Colonic mucosa (tissue), 4 donors: ENCODE measurements around the gene SRSF9. TPM values are rescaled to one million over a fixed set of nuclear protein-coding genes. Genes with fewer than 3 reads are reported as not detected.
A peak's percentile ranks its signal among the peaks of the same experiment; 100 is the strongest.
"Not testable (repeated sequence)": the region's sequence is repeated elsewhere in the genome, so short reads cannot be mapped to it uniquely, and the experiment has no call there.

Experiments
- DNase-seq: peaks from one replicate; pipeline ENCODE4 v3.0.0-alpha.2; 2020
- H3K27ac ChIP-seq: fragments of 200-600 bp; one replicate; pipeline ENCODE4 v1.8.0; 2021
- H3K27me3 ChIP-seq: fragments of 200-600 bp; one replicate; pipeline ENCODE4 v1.8.0; 2021
- H3K36me3 ChIP-seq: fragments of 200-600 bp; one replicate; pipeline ENCODE4 v1.8.0; 2021
- H3K4me1 ChIP-seq: fragments of 200-600 bp; one replicate; pipeline ENCODE4 v1.8.0; 2021; ENCODE audit warnings: mild to moderate bottlenecking
- H3K4me3 ChIP-seq: fragments of 200-600 bp; one replicate; pipeline ENCODE4 v1.8.0; 2021
- H3K9ac ChIP-seq, 2 donors: one replicate each; pipeline ENCODE4 v1.7.0; 2013; ENCODE audit warnings: control low read depth in 2 of 2, low read depth in 2 of 2, low read length in 2 of 2
- H3K9me3 ChIP-seq: fragments of 200-600 bp; one replicate; pipeline ENCODE4 v1.8.0; 2021
- CTCF ChIP-seq: fragments of 200-600 bp; IDR thresholded peaks from one replicate; pipeline ENCODE4 v1.8.0; 2022; ENCODE audit warnings: antibody characterized with exemption, mild to moderate bottlenecking
- intact Hi-C: fragments of 100-400 bp; cut with DNase I; formaldehyde crosslinking; loops from one replicate; pipeline ENCODE4 v1.14.1; 2022
- total RNA-seq, 2 donors: library from RNA; stranded (reverse); fragmentation: NEBNext Ultra II Directional in 1 of 2; extraction: Animal tissue kit (Norgen Biotek cat#: 25700) in 1 of 2; gene quantifications; one replicate each; pipeline ENCODE4 v1.2.1, GENCODE V29; 2021
- donor health status: healthy.
- donor health status: DM: no; HTN: no; CAD: no.
- donor health status: DM: no; HTN: no; CAD: no.

Gene SRSF9
- total RNA-seq, 2 donors from 2014 or later = 169 to 216 TPM

DNA sequence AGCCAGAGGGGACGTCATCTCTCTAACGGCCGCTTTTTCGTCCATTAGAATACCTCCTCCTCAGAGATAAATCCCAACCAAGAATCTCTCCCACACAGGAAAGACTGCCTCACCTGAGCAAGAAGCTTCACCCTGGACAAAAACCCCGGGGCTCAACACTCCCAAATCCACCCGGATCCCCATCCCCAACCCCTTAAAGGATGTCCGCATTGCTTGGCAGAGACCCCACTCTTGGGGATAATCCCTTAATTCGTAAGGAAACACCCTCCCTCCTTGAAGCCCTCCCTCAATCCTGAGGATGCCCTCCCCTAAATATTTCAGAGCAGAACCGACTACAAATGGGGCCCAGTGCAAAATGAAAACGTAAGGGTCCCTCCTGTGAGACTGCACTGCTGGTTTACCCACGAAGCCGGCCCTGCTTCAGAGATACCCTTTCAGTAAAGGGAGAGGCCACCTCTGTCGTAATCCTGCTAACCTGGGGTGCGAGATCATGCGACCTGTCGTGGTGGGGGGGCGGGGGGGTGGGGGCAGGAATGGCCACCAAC is 25.7 kb upstream of the SRSF9 start:
- peak overlapping the region in 1 of 2 donors; percentile 35 for H3K9ac ChIP-seq
- H3K4me3 ChIP-seq = peak overlapping the region; percentile 94
- no peaks in the 10 kb centered on the region for H3K27me3 ChIP-seq
- H3K36me3 ChIP-seq = no peaks in the 10 kb centered on the region
- intact Hi-C loops = no loop called here
- H3K27ac ChIP-seq = peak overlapping the region; percentile 89
- no peak for DNase-seq
- no peak for TF ChIP-seq CTCF
- no peaks in the 10 kb centered on the region for H3K4me1 ChIP-seq
- H3K9me3 ChIP-seq = no peaks in the 10 kb centered on the region

- no peak for TF ChIP-seq CTCF
- intact Hi-C loops = no loop called here
- no peaks in the 10 kb centered on the region for H3K4me1 ChIP-seq
- H3K9me3 ChIP-seq = no peaks in the 10 kb centered on the region
- no peaks in the 10 kb centered on the region for H3K36me3 ChIP-seq
- H3K4me3 ChIP-seq = no peak overlapping the region
- H3K27me3 ChIP-seq = no peaks in the 10 kb centered on the region
- DNase-seq = no peak
- H3K9ac ChIP-seq = no peak overlapping the region
- H3K27ac ChIP-seq = no peak overlapping the region
These were observed 21.4 kb upstream of the SRSF9 start for GRCh38 chr12:120490833-120491512.

DNA sequence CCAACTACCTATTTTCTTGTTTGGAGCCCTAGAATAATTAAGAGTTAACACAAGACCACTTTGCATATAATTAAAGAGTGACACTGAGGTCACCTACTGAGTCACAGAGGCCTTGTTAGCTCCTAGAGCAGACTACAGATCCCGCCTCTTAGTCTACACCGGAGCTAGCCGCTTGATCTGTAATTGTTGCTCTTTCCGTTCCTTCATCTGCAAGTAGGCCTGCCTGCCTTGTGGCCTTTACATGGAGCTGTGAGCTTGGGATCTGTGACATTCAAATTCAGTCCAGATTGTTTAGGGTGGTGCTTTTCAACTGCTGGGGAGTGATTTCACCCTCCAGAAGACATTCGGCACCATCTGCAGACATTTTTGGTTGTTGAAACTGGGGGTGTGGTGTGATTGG is 20.8 kb upstream of the SRSF9 start:
- no peak for TF ChIP-seq CTCF
- Histone ChIP-seq H3K4me1 (no peaks in the 10 kb centered on the region), H3K27ac (no peak overlapping the region), H3K27me3 (no peaks in the 10 kb centered on the region), H3K36me3 (no peaks in the 10 kb centered on the region), H3K9ac (no peak overlapping the region), H3K4me3 (no peak overlapping the region), H3K9me3 (no peaks in the 10 kb centered on the region)
- DNase-seq = no peak
- intact Hi-C loops = no loop called here

- Histone ChIP-seq H3K4me1 (no peaks in the 10 kb centered on the region), H3K9me3 (no peaks in the 10 kb centered on the region), H3K27ac (no peak overlapping the region), H3K4me3 (no peak overlapping the region), H3K9ac (no peak overlapping the region), H3K27me3 (no peaks in the 10 kb centered on the region), H3K36me3 (no peaks in the 10 kb centered on the region)
- intact Hi-C loops = no loop called here
- DNase-seq = peak; percentile 48
- TF ChIP-seq CTCF = no peak
These were observed 19.5 kb upstream of the SRSF9 start for GRCh38 chr12:120489018-120489417.

- Histone ChIP-seq H3K27ac (no peak overlapping the region), H3K4me3 (no peak overlapping the region), H3K9ac (no peak overlapping the region), H3K4me1 (no peaks in the 10 kb centered on the region), H3K9me3 (no peaks in the 10 kb centered on the region), H3K27me3 (no peaks in the 10 kb centered on the region), H3K36me3 (no peaks in the 10 kb centered on the region)
- intact Hi-C loops = no loop called here
- TF ChIP-seq CTCF = no peak
- no peak for DNase-seq
These were observed 18.6 kb upstream of the SRSF9 start for GRCh38 chr12:120488057-120488640.

DNA sequence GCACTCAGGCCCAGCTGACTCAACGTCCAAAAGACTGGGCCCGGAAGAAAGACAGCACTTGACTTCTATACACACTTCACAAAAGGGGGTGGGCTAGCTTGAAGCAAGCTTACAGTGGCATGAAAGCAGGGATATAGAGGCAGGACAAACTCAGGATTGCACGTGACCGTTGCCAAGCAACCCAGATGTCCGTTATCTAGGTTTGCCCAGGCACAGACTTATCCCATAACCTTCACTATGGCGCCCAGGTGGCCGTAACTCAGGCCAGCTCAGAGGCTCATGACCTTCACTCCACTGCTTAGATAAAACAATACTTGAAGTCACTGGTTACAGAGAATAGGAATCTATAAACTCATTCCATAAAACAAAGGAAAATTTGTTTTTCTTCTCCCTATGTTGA is 18.0 kb upstream of the SRSF9 start:
- H3K36me3 ChIP-seq, DNase-seq, H3K27ac ChIP-seq, H3K9me3 ChIP-seq, H3K9ac ChIP-seq, H3K27me3 ChIP-seq, intact Hi-C loops, H3K4me1 ChIP-seq, H3K4me3 ChIP-seq: not testable (repeated sequence)
